ENCODE results near the gene CYSLTR2.

GRCh38 chr13:48760626-48761025, 106.9 kb downstream of the CYSLTR2 start:
- TF ChIP-seq CTCF (IDR thresholded peaks at IDR 0.05; ENCODE audit: low read depth, low read length) (no peak), POLR2A (IDR thresholded peaks at IDR 0.05; ENCODE audit: extremely low read depth, insufficient read length) (no peak)
- TF ChIP-seq, protein P1, sequence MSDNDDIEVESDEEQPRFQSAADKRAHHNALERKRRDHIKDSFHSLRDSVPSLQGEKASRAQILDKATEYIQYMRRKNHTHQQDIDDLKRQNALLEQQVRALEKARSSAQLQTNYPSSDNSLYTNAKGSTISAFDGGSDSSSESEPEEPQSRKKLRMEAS (IDR thresholded peaks at IDR 0.05; ENCODE audit: low read depth, low read length), result no peak

All from NB4 (cell line).